WTC11 (cell line): ENCODE measurements around the gene TMEM190. TPM values are rescaled to one million over a fixed set of nuclear protein-coding genes. Genes with fewer than 3 reads are reported as not detected.

Experiments used
- ATAC-seq: fragments of 200-7000 bp; cut with Tn5 transposase; 2 replicates; pipeline ENCODE4 v1.10.0; 2021; ENCODE audit warnings: mild to moderate bottlenecking, moderate library complexity
- CTCF ChIA-PET: fragments of 300-600 bp; sonication (Branson Sonifier 250); formaldehyde crosslinking; loops from one replicate; lab custom pipeline; 2021; ENCODE audit warnings: antibody characterized with exemption; lab: Charles Lee
- POLR2A ChIA-PET: fragments of 350-600 bp; sonication (Branson Sonifier 250); formaldehyde crosslinking; loops from one replicate; lab custom pipeline; 2021; ENCODE audit warnings: antibody characterized with exemption; lab: Charles Lee
- DNase-seq: peaks from one replicate; pipeline ENCODE4 v3.0.0; 2021; ENCODE audit warnings: low spot score
- H3K27ac Mint-ChIP-seq: 2 replicates; pipeline ENCODE4 v1.8.0; 2021; ENCODE audit warnings: mixed read lengths
- H3K27me3 Mint-ChIP-seq: 2 replicates; pipeline ENCODE4 v1.8.0; 2021; ENCODE audit warnings: low read depth, mild to moderate bottlenecking, moderate library complexity, mixed read lengths
- H3K36me3 Mint-ChIP-seq: 2 replicates; pipeline ENCODE4 v1.8.0; 2021; ENCODE audit warnings: mixed read lengths
- H3K4me1 Mint-ChIP-seq: 2 replicates; pipeline ENCODE4 v1.8.0; 2022; ENCODE audit warnings: mixed read lengths
- H3K4me3 Mint-ChIP-seq: 2 replicates; pipeline ENCODE4 v1.8.0; 2021; ENCODE audit warnings: mild to moderate bottlenecking, moderate library complexity, mixed read lengths
- H3K9me3 Mint-ChIP-seq: 2 replicates; pipeline ENCODE4 v1.8.0; 2021; ENCODE audit warnings: mixed read lengths
- CBFB ChIP-seq: sonication (generic); formaldehyde crosslinking; IDR thresholded peaks from 2 replicates; pipeline ENCODE4 v1.8.1; 2022; ENCODE audit warnings: mild to moderate bottlenecking, low read depth, missing genetic modification reagents
- ELF4 ChIP-seq: sonication (generic); formaldehyde crosslinking; IDR thresholded peaks from 2 replicates; pipeline ENCODE4 v1.8.1; 2022; ENCODE audit warnings: low read depth, mild to moderate bottlenecking, moderate library complexity, missing genetic modification reagents
- FOXK1 ChIP-seq: sonication (generic); formaldehyde crosslinking; IDR thresholded peaks from 2 replicates; pipeline ENCODE4 v1.8.0; 2022; ENCODE audit warnings: mild to moderate bottlenecking, moderate library complexity, missing genetic modification reagents
- GTF2I ChIP-seq: fragments of 250-450 bp; sonication (Bioruptor Pico); conservative IDR thresholded peaks from 2 replicates; pipeline ENCODE4 v1.4.0; 2021; ENCODE audit warnings: mild to moderate bottlenecking
- MYBL2 ChIP-seq: sonication (generic); formaldehyde crosslinking; IDR thresholded peaks from 2 replicates; pipeline ENCODE4 v1.8.1; 2023; ENCODE audit warnings: mild to moderate bottlenecking, moderate library complexity, missing genetic modification reagents
- NFE2L1 ChIP-seq: sonication (generic); formaldehyde crosslinking; IDR thresholded peaks from 2 replicates; pipeline ENCODE4 v1.8.1; 2023; ENCODE audit warnings: missing genetic modification reagents
- RORB ChIP-seq: fragments of 250-450 bp; sonication (Bioruptor Pico); IDR thresholded peaks from 2 replicates; pipeline ENCODE4 v1.9.0; 2021; ENCODE audit warnings: mild to moderate bottlenecking
- TEAD1 ChIP-seq: sonication (generic); formaldehyde crosslinking; IDR thresholded peaks from 2 replicates; pipeline ENCODE4 v1.8.0; 2022; ENCODE audit warnings: mild to moderate bottlenecking, missing genetic modification reagents
- USF1 ChIP-seq: sonication (generic); formaldehyde crosslinking; IDR thresholded peaks from 2 replicates; pipeline ENCODE4 v1.8.0; 2022; ENCODE audit warnings: mild to moderate bottlenecking, missing genetic modification reagents
- ZNF281 ChIP-seq: sonication (generic); formaldehyde crosslinking; IDR thresholded peaks from 2 replicates; pipeline ENCODE4 v1.8.0; 2023; ENCODE audit warnings: mild to moderate bottlenecking, missing genetic modification reagents
- ZNF396 ChIP-seq: fragments of 250-450 bp; sonication (Bioruptor Pico); IDR thresholded peaks from 2 replicates; pipeline ENCODE4 v1.8.0; 2021; ENCODE audit warnings: mild to moderate bottlenecking, moderate library complexity, borderline replicate concordance
- ZNF416 ChIP-seq: fragments of 250-450 bp; sonication (Bioruptor Pico); IDR thresholded peaks from 2 replicates; pipeline ENCODE4 v1.9.0; 2021; ENCODE audit warnings: mild to moderate bottlenecking, inconsistent platforms
- ZNF425 ChIP-seq: fragments of 250-450 bp; sonication (Bioruptor Pico); conservative IDR thresholded peaks from 2 replicates; pipeline ENCODE4 v1.9.0; 2021; ENCODE audit warnings: mild to moderate bottlenecking
- total RNA-seq: library from RNA; stranded (reverse); gene quantifications from 3 replicates; pipeline ENCODE4 v1.2.3, GENCODE V29; 2021
- TF ChIP-seq, protein P1 (sequence below): sonication (generic); formaldehyde crosslinking; conservative IDR thresholded peaks from 2 replicates; pipeline ENCODE4 v1.8.1; 2022; ENCODE audit warnings: mild to moderate bottlenecking, missing genetic modification reagents
- TF ChIP-seq, protein P2 (sequence below): sonication (generic); formaldehyde crosslinking; IDR thresholded peaks from 2 replicates; pipeline ENCODE4 v1.8.1; 2022; ENCODE audit warnings: low read depth, missing genetic modification reagents, borderline replicate concordance
- TF ChIP-seq, protein P3 (sequence below): fragments of 250-450 bp; sonication (Bioruptor Pico); IDR thresholded peaks from 2 replicates; pipeline ENCODE4 v1.9.0; 2021; ENCODE audit warnings: mild to moderate bottlenecking
- TF ChIP-seq, protein P4 (sequence below): fragments of 200-600 bp; IDR thresholded peaks from 2 replicates; pipeline ENCODE4 v1.8.0; 2022; ENCODE audit warnings: antibody characterized with exemption
- TF ChIP-seq, protein P5 (sequence below): sonication (generic); formaldehyde crosslinking; IDR thresholded peaks from 2 replicates; pipeline ENCODE4 v1.8.1; 2023; ENCODE audit warnings: mild to moderate bottlenecking, missing genetic modification reagents, borderline replicate concordance

Gene TMEM190
- total RNA-seq, 1 experiment from 2014 or later = 0.33 TPM

- no peak for TF ChIP-seq ZNF425 (CRISPR knock-in tag)
- TF ChIP-seq GTF2I (CRISPR knock-in tag) = no peak
- TF ChIP-seq, protein P1, sequence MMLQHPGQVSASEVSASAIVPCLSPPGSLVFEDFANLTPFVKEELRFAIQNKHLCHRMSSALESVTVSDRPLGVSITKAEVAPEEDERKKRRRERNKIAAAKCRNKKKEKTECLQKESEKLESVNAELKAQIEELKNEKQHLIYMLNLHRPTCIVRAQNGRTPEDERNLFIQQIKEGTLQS (CRISPR knock-in tag) = no peak
- no peak for TF ChIP-seq ZNF396 (CRISPR knock-in tag)
- TF ChIP-seq MYBL2 (CRISPR knock-in tag) = no peak
- TF ChIP-seq TEAD1 (CRISPR knock-in tag) = no peak
- TF ChIP-seq, protein P2, sequence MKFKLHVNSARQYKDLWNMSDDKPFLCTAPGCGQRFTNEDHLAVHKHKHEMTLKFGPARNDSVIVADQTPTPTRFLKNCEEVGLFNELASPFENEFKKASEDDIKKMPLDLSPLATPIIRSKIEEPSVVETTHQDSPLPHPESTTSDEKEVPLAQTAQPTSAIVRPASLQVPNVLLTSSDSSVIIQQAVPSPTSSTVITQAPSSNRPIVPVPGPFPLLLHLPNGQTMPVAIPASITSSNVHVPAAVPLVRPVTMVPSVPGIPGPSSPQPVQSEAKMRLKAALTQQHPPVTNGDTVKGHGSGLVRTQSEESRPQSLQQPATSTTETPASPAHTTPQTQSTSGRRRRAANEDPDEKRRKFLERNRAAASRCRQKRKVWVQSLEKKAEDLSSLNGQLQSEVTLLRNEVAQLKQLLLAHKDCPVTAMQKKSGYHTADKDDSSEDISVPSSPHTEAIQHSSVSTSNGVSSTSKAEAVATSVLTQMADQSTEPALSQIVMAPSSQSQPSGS (CRISPR knock-in tag) = no peak
- no peak for TF ChIP-seq ELF4 (CRISPR knock-in tag)
- TF ChIP-seq, protein P3, sequence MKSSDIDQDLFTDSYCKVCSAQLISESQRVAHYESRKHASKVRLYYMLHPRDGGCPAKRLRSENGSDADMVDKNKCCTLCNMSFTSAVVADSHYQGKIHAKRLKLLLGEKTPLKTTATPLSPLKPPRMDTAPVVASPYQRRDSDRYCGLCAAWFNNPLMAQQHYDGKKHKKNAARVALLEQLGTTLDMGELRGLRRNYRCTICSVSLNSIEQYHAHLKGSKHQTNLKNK (CRISPR knock-in tag) = no peak
These were observed 3.2 kb upstream of the TMEM190 start (continued) for GRCh38 chr19:55373306-55373992.

- Mint-ChIP-seq H3K4me1 (peaks cover 47% of the 10 kb centered on the region), H3K27me3 (peaks cover 63% of the 10 kb centered on the region), H3K4me3 (peak overlapping the region; percentile 57), H3K36me3 (no peaks in the 10 kb centered on the region), H3K9me3 (no peaks in the 10 kb centered on the region), H3K27ac (0 out of 2 replicates have a peak overlapping the region, but pooled peaks have one; percentile 8)
- ChIA-PET POLR2A (interaction anchor here (1.5 kb wide), 1 partner anchor 25 kb away, joined by 15 read pairs; no protein-coding TSS in a partner anchor), CTCF (no interaction called here)
- DNase-seq = no peak
- no peak for ATAC-seq
- TF ChIP-seq RORB (no peak), FOXK1 (CRISPR knock-in tag) (no peak), ZNF396 (CRISPR knock-in tag) (no peak), ELF4 (CRISPR knock-in tag) (no peak), USF1 (no peak), NFE2L1 (CRISPR knock-in tag) (no peak), ZNF281 (CRISPR knock-in tag) (no peak), CBFB (CRISPR knock-in tag) (no peak), ZNF416 (CRISPR knock-in tag) (no peak)
- TF ChIP-seq, protein P4, sequence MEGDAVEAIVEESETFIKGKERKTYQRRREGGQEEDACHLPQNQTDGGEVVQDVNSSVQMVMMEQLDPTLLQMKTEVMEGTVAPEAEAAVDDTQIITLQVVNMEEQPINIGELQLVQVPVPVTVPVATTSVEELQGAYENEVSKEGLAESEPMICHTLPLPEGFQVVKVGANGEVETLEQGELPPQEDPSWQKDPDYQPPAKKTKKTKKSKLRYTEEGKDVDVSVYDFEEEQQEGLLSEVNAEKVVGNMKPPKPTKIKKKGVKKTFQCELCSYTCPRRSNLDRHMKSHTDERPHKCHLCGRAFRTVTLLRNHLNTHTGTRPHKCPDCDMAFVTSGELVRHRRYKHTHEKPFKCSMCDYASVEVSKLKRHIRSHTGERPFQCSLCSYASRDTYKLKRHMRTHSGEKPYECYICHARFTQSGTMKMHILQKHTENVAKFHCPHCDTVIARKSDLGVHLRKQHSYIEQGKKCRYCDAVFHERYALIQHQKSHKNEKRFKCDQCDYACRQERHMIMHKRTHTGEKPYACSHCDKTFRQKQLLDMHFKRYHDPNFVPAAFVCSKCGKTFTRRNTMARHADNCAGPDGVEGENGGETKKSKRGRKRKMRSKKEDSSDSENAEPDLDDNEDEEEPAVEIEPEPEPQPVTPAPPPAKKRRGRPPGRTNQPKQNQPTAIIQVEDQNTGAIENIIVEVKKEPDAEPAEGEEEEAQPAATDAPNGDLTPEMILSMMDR = no peak
- TF ChIP-seq, protein P5, sequence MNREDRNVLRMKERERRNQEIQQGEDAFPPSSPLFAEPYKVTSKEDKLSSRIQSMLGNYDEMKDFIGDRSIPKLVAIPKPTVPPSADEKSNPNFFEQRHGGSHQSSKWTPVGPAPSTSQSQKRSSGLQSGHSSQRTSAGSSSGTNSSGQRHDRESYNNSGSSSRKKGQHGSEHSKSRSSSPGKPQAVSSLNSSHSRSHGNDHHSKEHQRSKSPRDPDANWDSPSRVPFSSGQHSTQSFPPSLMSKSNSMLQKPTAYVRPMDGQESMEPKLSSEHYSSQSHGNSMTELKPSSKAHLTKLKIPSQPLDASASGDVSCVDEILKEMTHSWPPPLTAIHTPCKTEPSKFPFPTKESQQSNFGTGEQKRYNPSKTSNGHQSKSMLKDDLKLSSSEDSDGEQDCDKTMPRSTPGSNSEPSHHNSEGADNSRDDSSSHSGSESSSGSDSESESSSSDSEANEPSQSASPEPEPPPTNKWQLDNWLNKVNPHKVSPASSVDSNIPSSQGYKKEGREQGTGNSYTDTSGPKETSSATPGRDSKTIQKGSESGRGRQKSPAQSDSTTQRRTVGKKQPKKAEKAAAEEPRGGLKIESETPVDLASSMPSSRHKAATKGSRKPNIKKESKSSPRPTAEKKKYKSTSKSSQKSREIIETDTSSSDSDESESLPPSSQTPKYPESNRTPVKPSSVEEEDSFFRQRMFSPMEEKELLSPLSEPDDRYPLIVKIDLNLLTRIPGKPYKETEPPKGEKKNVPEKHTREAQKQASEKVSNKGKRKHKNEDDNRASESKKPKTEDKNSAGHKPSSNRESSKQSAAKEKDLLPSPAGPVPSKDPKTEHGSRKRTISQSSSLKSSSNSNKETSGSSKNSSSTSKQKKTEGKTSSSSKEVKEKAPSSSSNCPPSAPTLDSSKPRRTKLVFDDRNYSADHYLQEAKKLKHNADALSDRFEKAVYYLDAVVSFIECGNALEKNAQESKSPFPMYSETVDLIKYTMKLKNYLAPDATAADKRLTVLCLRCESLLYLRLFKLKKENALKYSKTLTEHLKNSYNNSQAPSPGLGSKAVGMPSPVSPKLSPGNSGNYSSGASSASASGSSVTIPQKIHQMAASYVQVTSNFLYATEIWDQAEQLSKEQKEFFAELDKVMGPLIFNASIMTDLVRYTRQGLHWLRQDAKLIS (CRISPR knock-in tag) = no peak
These were observed 2.5 kb upstream of the TMEM190 start for GRCh38 chr19:55373993-55374757.
